ENCODE data around the gene DR1. TPM values are rescaled to one million over a fixed set of nuclear protein-coding genes. Genes with fewer than 3 reads are reported as not detected.

DR1 gene
- total RNA-seq: 38.3 TPM
- long read RNA-seq, full-length matches to known transcripts: 117 of 124 reads
- long read RNA-seq, partial matches to known transcripts: 6 of 124 reads
- long read RNA-seq, other reads (novel, unspliced or antisense): 1 of 124 reads

DNA sequence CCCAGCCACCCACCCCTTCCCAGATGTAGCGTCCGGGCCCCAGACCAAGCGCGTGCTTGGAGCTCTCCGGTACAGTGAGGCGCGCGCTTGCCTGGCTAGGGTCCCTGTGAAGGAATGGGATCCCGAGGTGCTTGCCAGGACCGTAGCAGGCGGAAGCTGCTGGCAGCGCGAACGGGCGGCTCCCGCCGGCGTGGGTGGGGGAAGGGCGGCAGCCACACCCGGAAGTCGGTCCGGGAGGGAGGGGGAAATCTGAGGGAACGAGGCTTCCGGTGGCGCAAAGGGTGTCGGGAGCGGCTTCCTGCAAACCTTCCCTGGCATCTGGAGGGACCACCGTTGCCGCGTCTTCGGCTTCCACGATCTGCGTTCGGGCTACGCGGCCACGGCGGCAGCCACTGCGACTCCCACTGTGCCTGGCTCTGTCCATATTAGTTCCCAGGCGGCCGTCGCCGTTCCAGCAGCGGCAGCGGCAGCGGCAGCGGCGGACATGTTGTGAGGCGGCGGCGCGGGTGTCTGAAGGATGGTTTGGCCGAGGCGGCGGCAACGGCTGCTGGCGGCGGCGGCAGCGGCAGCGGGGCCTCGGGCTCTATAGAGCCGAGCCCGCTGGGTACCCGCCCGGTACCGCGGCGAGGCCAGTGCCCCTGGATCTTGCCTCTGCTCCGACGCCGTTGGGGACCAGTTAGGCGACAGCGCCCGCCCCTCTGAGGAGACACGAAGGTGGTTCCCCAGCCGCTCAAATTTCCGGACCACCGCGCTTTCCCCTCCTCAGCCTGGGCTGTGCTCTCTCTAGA, at the start of gene DR1:
DR1 (plus strand) TSS at position 275 of the 788 bp plus-strand sequence. CDS start 739 bp downstream, outside the sequence.
- ATAC-seq: peak; percentile 99
- peak; percentile 97 for DNase-seq
- intact Hi-C loops (cut with micrococcal nuclease): no loop called here

DNA sequence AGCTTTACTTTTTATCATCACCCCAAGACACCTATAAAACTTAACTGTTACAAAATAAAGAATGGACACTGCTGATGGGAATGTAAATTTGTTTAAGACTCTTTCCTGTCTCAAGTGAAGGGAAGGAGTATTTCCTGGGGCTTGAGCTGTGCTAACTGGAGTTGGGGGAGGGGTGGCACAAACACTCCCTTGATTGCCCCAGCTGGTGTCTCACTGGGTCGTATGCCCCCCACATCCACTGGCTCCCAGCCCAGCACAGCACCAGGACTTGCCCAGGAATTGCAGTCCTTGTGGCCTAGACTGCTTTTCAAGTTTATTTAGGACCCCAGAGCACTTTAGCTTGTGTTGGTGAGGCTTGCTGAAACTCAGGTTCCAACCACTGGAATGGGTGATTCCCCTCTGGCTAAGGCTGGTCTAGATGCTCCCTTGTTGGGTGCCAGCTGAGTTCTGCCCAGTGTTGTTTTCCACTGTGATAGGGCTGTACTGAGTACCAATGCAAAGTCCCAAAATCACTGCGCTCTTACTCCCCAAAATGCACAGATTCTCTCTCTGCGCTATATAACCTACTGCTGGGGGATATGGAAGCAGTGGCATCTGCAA, 49.1 kb upstream of the DR1 start:
- intact Hi-C loops (cut with micrococcal nuclease): no loop called here
- ATAC-seq (no peak), DNase-seq (no peak)

DNA sequence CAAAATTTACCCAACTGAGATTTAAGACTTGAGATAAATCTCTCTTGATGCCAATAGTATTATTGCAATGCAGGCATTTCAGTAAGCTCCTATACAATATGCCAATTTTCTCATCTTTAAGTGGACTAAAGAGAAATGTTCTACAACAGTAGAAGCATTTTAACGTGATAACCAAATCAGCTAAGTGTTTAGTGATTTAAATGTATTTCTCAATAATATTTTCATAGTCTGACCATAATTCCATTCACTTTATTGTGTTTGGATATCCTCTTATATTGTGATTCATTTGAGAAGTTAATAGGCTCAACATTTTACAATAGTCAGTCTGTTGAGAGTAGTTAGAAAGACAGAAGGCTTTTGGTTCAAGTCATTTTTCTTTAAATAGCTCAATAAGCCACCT, 44.6 kb upstream of the DR1 start:
- DNase-seq (no peak), ATAC-seq (no peak)
- intact Hi-C loops (cut with micrococcal nuclease): loop anchor here (5.0 kb wide), 1 partner anchor 551 kb away; no protein-coding TSS in a partner anchor

DNA sequence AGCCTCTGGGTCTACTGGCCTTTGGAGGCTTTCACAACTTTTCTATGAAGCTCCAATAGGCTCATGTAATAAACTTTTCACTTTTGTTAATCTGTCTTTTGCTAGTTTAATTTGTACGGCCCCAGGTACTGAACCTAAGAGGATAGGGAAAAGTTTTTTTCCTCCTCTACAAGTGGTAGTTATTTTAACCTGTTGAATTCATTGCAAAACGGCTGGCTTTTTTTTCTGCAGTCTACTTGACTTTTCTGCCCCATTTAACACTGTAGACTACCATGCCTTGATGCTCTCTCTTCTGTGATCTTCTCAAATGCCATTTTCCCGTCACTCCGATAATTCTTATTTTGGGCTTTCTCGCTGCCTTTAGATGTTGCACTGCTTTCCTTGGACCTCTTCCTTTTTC, 43.6 kb upstream of the DR1 start:
- intact Hi-C loops (cut with micrococcal nuclease): loop anchor here (5.0 kb wide), 1 partner anchor 550 kb away; no protein-coding TSS in a partner anchor
- DNase-seq (no peak), ATAC-seq (no peak)

- DNase-seq (no peak), ATAC-seq (peak; percentile 58)
- intact Hi-C loops (cut with micrococcal nuclease): loop anchor here (5.0 kb wide), 1 partner anchor 548 kb away; no protein-coding TSS in a partner anchor
Measured at GRCh38 chr1:93304716-93305138, 41.0 kb upstream of the DR1 start.

DNA sequence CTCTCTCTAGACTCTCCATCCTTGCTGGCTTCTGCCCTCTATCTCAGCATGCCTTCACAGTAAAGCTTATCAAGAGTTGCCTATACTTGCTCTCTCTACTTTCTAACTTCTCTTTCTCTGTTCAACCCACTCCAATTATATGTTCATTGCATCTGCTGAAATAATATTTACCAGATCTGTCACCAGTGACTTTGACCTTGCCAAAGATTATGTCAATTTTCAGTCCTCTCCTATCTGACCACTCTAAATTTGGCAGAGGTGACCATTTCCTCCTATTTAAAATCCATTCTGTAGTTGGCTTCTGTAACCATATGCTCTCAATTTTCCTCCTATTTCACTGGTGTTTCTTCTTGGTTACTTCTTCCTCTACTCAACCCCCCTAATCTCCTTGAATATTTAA, 38.8 kb upstream of the DR1 start:
- DNase-seq (no peak), ATAC-seq (no peak)
- intact Hi-C loops (cut with micrococcal nuclease): no loop called here

- intact Hi-C loops (cut with micrococcal nuclease): no loop called here
- ATAC-seq: no peak
- DNase-seq: no peak
Measured at GRCh38 chr1:93313026-93313425, 32.7 kb upstream of the DR1 start.

DNA sequence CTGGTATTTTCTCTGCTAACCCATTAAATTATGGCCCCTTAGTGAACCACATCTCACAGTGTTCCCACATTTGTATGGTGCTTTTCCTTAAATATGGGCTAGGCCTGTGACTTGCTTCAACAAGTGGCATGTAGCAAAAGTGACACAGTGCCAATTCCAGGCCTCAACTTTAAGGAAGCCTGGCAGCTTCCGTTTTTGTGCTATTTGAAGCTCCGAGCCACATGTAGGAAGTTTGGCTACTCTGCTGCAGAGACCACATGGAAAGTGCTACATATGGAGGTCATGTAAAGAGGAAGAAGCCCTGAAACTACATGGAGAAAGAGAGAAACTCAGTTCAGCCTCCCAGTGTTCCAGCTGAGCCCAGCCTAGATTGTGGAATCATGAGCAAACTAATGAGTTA, 28.5 kb upstream of the DR1 start:
- intact Hi-C loops (cut with micrococcal nuclease): no loop called here
- DNase-seq: no peak

DNA sequence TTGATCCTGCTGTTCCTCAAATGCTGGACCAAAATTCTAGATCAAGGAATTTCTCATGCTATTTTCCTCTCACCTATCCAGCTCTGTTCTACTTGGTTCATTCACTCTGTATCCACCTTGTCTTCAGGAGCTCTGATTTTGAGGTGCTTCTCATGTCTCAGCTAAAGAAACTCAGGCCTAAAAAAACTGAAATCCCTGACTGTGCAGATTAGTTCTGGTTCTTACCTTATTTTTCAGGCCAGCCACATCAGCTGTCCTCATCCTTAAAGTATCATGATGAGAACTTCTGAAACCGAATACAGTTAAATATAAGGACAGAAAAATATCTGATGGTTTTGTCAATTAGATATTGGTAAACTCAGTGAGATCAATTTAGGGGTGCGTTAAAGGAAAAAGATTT, 27.8 kb upstream of the DR1 start:
- no peak for DNase-seq

More for the DNA sequence above, 28.5 kb upstream of the DR1 start:
- ATAC-seq: peak; percentile 54

GRCh38 chr1:93321720-93322119, 24.0 kb upstream of the DR1 start:
- DNase-seq (no peak), ATAC-seq (no peak)
- intact Hi-C loops (cut with micrococcal nuclease): no loop called here

More for the DNA sequence above, 27.8 kb upstream of the DR1 start:
- intact Hi-C loops (cut with micrococcal nuclease): no loop called here
- ATAC-seq: no peak

DNA sequence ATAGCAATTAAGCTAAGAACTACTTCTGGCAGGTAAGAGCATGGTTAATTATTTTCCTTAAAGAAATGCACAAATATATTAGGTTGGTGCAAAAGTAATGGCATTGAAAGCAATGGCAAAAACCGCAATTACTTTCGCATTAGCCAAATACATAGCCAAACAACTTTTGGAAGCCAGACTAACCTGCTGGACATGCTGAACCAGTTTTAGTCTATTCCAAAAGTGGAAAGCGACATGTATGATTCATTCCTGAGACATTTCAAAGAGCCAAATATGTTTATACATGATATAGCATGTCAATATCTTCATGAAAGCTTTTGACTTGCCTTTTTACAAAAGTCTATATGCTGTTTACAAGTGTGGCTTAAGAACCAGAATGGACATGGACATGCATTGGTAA, 23.4 kb upstream of the DR1 start:
- intact Hi-C loops (cut with micrococcal nuclease): no loop called here
- no peak for DNase-seq
- no peak for ATAC-seq

GRCh38 chr1:93323185-93323820, 22.4 kb upstream of the DR1 start:
- intact Hi-C loops (cut with micrococcal nuclease): no loop called here
- no peak for DNase-seq
- ATAC-seq: no peak

- no peak for DNase-seq
- intact Hi-C loops (cut with micrococcal nuclease): no loop called here
- ATAC-seq: no peak
Measured at GRCh38 chr1:93324486-93325464, 20.9 kb upstream of the DR1 start.

DNA sequence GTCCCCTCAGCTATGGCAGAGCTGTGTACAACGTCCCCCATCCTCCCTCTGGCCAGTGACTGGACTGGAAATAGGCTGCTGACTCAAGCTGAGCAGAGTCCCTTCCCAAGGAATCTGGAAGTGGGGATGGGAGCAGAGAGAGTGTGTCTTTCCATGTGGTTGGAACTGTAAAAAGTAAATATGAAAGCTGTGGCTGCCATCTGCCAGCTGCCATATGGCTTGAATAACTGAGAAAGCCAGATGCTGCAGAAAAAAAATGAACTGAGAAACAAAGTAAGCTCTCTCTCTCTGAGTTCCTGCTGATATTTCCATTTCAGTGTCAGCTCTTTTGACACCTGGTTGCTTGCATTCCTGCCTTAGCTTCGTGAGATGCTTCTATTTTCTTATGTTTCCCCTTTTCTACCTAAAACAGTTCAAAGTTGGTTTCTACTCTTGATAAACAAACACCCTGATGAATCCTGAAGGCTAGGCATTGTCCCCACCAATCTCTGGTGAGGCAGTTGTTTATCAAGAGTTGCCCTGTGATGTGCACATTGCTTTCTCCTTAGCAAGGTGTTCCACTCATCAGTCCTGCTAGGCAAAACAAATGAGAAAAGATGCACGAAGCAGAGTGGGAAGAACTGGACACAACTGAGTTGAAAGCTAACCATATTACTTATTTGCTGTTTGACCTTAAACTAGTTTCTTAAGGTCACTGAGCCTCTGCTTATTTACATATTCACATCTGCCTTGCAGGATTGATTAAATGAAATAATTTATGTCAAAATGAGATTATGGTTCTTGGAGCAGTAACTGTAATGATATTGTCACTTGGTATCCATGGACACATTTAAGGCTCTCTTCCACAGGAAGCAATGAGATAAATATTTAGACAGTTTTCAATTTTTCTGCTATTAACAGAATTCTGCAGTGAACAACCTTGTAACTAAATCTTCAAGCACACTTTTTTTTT, 16.6 kb upstream of the DR1 start:
- intact Hi-C loops (cut with micrococcal nuclease): no loop called here
- no peak for ATAC-seq

GRCh38 chr1:93330196-93330595, 15.5 kb upstream of the DR1 start:
- ATAC-seq (no peak), DNase-seq (no peak)
- intact Hi-C loops (cut with micrococcal nuclease): no loop called here

More for the DNA sequence above, 16.6 kb upstream of the DR1 start:
- DNase-seq: no peak

DNA sequence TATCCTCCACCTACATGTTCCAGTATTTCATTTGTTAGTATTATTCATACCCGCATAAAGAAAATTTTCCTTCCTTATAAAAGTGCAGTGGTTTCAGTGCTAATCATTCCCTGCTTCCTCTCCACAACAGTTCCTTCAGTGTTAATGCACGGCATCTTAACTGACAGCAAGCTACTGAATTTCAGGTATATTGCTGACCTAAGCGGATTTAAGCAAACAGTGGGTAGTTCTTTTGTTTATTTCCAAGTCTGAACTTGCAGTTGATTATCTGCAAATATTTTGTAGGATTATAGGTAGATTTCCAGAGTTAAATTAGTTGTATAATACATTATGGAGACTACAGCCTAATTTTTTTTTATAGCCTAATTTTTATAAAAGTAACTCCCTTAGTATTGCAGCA, 15.1 kb upstream of the DR1 start:
- intact Hi-C loops (cut with micrococcal nuclease): no loop called here
- no peak for DNase-seq
- no peak for ATAC-seq

DNA sequence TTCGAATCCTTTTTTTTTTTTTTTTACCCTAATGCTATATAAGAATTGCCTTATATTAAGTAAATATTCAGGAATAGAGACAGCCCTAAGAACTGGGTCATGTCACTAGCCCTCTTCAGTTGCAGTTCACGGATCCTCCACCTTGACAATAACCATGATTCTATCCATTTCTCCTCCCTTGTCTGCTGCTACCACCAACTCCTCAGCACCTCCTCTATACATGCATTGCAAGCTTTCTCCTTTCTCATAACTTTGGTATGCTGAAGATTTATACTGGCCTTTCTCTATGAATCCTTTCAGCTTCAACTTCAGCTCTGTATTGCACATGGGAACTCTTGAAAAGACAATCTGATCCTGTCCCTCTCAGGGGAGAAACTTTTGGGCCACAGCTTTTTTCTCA, 14.3 kb upstream of the DR1 start:
- no peak for DNase-seq
- intact Hi-C loops (cut with micrococcal nuclease): no loop called here
- no peak for ATAC-seq

DNA sequence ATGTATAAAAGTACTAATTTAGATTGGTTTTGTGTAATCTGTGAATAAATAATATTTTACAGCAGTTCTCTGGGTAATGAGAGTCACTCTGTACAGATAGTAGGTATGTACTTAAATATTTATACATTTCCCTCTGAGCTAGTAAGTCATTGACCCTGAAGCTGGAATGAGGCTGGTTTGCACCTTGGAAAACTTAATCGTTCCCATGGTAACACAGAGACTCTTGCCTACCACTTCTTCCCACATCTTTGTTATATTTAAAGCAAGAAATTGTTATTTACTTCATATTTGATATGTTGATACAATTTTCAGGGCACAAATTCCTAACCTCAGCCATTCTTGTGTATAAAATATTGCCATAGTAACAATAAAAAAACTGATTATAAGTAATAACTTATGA, 13.3 kb upstream of the DR1 start:
- ATAC-seq (no peak), DNase-seq (no peak)
- intact Hi-C loops (cut with micrococcal nuclease): no loop called here
